Measurements from ENCODE around the gene DYNC1I1.

DYNC1I1 gene

DNA sequence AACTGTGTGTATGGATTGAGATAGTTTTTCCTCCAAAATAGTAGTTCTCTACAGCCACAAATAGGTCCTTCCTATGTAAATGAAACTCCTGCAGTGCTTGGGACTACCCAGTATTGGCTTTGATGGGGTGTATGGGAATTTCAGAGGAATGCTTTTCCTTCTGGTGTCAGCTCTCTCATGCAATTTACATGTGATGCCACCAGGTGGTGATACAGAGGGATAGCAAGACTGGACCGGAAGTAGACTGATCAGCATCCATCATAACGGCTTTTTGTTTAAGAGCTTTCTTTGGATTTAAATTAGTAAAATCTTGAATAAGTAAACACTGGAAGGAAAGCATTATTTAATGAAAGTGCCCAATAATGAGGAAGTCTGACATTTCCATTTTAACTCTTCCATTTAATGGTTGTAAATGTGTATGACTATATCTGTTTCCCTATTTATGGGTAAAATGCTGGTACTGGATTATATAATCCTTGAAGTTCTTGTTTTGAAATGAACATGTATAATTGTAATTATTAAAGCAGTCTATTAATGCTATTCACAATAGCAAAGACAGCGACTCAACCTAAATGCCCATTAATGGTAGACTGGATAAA, 22.7 kb downstream of the DYNC1I1 start:
- DNase-seq, result no peak

- DNase-seq, result no peak
Measured at GRCh38 chr7:95796617-95797016, 24.3 kb downstream of the DYNC1I1 start.

DNA sequence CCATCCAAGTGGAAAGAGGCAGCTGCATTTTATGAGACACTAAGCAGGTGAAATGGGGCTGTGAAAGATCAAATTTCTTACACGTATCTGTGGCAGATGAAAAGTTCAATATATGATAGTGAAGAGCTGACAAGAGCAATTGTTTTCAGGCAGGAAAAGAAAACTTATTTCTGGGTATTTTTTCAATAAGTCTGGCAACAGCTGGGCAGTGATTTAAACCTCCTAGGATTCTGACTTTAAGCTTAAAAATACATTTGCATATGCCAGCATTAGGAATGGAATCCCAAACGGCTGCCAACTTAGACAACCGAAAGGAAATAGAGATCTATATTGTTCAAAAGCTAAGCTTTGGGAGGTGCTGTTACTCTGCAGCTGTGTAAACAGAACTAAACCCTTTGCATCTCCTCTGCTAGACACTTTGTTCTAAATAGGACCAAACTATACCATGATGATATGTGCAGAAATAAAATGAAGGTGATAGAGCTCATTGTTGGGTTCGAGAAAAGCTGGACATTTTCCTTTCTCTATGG, 26.1 kb downstream of the DYNC1I1 start:
- DNase-seq, result no peak

DNA sequence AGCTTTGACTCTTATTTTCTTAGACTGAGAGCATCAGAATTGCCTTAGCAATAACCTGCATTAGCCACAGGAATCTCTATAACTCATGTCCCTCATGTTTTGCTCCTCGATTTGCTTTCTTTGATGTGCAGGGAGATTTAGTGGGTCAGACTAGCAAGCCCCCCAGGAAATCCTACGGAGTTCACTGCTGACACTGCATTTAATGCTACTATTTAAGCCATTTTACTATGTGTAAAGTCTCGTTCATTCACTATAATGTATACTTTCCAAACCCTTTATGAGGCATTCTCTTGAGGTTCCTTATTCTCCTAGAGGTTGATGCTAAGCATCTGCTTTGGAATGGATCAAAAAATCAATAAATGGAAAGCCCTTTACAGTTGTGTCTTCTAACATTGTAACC, 28.4 kb downstream of the DYNC1I1 start:
- DNase-seq, result no peak

DNA sequence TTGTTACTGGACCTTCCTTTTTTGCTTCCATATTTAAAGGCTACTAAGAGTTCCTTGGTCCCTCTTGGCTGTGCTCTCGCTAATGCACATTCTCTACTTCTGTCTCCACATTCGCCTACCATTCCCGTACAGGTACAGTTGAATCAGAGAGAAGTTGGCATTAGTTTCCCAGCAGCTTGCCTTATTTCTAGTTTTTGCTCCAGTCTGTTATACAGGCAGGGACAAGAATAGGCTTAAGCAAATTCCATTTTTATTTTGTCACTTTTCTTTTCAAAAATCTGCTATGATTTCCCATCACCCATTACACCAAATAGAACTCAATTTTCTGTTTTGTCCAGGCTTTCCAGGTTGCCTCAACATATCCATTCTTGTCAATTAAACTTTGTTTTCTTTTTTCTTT, 29.9 kb downstream of the DYNC1I1 start:
- DNase-seq, result no peak

DNA sequence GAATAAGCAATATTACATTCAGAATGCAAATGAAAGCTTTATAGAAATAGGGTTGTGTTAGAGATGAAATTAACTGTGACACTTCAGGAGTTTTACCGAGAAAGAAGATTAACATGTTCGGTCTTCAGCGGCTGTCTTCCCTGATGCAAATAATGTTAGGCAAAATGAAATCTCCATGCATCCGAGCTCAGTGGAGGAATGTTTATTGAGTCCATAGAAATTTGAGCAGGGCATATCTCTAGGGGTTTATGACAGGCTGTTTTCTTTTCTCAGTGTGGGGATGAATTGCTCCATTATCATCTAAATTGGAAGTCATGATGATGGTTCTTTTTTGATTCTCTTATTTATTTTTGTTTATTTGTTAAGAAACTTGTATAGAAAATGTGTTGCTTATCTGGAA, 31.7 kb downstream of the DYNC1I1 start:
- DNase-seq, result no peak

DNA sequence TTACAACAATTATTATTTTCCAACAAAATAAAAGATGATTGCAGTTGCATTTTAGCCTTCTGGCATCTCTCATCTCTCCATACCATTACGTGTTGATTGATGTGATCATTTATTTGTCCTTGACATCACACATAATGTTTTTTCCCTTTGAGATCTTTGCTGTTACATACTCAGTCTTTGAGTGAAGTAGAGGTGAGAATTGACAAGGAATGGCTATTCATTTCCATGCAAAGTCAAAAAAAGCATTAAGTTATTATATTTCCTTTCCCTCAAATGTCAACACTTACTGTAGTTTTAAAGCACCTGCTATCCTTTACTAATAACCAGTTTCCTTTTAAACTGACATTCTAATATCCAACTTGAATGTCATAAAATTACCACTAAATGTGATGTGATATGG, 33.6 kb downstream of the DYNC1I1 start:
- DNase-seq, result no peak

DNA sequence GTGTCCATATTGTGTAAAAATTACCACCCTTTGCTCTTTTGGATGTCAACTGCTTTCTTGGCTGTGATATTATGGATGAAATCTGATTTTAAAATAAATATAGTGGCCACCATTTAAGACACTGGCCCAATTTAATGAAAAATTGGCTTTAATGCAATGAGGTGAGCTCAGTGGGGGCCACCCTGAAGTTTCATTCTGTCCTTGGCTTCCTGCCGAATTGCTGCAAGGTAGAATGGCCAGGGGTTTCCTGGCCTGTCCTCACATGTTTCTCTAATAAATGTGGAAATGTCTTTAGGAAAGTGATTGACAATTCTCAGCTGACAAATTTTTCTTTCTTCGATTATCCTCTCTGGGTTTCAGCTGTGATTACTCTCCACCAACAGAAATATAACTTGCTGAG, 36.0 kb downstream of the DYNC1I1 start:
- no peak for DNase-seq

DNA sequence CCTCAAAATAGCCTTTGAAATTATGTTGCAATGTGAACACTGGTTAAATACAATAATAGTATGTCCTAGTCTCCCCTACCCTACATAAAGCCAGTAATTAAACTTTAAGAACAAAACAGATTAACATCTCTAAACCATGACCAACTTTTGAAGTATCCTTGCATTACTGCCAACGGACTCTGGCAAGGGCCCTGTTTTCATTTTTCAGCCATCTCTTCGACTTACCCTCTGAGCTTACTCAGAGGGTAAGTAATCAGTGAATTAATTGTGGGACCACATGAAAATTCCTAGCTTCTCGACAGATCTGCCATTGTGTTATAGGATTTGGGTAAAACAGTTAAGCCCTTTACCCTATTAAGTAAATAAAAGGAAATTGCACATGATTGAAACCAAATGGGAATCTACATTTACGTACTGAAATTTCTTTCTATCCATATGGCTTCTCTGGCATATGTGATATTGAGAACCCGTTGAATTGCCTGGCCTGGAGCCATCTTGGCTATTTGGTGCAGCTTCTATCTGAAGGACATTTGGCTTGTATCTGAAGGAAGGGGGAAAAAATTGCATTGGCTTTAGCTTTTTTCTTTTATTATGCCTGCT, 39.6 kb downstream of the DYNC1I1 start:
- DNase-seq, result no peak

GRCh38 chr7:95814721-95815120, 42.4 kb downstream of the DYNC1I1 start:
- DNase-seq, result no peak

- DNase-seq, result no peak
Measured at GRCh38 chr7:95817866-95818640, 45.7 kb downstream of the DYNC1I1 start.

DNA sequence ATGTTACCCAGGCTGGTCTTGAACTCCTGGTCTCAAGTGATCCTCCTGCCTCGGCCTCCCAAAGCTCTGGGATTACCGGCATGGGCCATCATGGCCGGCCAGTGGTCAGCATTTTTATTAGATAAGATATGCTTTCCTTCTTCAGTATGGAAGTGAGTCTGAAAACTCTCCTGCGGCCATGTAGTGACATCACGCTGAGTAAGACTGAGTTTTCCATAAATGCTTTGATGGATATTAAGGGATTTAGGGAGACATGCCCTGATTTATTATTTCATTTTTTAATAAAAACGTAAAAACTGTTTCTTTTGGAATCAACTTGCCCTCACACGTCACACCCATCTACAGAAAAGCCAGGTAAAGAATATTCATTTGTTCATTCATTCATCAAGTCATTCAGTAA, 48.4 kb downstream of the DYNC1I1 start:
- DNase-seq, result no peak

GRCh38 chr7:95822717-95823116, 50.4 kb downstream of the DYNC1I1 start:
- DNase-seq, result no peak

DNA sequence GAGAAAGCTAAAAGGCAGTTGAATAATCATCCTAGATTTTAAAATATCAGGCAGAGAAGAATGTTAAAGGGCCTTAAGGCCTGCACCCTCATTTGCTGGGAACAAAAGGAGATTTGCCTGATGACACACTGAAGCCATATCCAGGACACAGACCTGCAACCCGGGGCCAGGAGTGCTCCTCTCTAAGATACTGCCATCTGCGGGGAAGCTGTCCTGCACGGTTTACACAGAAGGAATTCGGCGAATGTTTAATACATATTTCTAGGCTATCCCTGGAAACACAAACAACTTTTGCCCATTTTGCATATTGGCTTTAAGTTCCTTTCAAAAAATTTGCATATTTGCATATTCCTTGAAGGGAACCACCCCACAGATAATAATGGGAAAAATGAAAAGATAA, 52.3 kb downstream of the DYNC1I1 start:
- DNase-seq, result no peak

DNA sequence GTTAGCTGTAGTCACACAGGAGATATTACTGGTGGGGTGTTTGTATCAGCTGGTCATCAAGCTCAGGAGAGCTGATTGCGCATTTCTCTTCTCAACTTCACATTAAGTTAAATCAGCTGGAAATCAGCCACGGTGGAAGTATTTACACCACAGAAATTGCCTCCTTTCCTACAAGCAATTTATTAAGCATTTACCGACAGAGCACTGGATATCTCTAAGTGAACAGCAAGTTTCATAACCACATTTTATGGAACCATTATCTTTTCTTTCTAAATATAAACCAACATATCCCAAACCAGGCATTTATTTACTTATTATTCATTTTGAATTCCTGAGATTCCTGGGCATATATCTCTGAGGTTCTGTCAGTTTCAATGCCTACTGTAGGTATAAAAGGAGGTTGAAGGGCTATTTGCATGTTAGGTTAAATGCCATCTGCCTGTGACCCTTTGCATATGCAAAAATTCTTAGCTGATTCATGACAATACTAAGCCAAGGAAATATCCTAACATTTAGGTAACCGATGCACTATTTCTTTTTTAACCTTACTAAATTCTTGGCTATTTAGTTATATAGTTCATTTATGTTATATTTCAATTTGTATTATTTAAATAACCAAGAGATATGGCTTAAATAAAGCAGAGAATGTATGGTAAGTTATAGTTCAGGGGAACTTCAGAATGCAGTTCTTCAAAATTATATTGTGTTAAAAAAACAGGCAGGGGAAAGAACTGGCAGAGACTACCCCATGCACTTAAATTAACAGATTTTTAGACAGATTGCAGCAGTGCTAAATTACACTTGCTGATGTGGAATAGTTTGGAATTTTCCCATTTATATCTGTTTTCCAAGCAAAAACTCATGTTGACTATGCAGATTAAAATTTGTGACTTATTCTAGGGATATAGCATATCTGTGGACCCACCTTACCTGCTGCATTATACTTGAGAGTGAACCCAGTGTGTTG, 56.8 kb downstream of the DYNC1I1 start:
- DNase-seq, result no peak

GRCh38 chr7:95840953-95841950, 68.9 kb downstream of the DYNC1I1 start:
- DNase-seq, result no peak

- no peak for DNase-seq
Measured at GRCh38 chr7:95843286-95843685, 70.9 kb downstream of the DYNC1I1 start.

GRCh38 chr7:95845007-95845406, 72.7 kb downstream of the DYNC1I1 start:
- DNase-seq, result no peak

- DNase-seq, result no peak
Measured at GRCh38 chr7:95847061-95847460, 74.7 kb downstream of the DYNC1I1 start.

GRCh38 chr7:95859429-95859828, 87.1 kb downstream of the DYNC1I1 start:
- no peak for DNase-seq

- no peak for DNase-seq
Measured at GRCh38 chr7:95861041-95861440, 88.7 kb downstream of the DYNC1I1 start.

- DNase-seq, result no peak
Measured at GRCh38 chr7:95863623-95864022, 91.3 kb downstream of the DYNC1I1 start.

Measured in stimulated activated CD4-positive, alpha-beta T cell treated with anti-CD3 and anti-CD28 coated beads, Interleukin-4, amount 100 ng/mL, for 24 hours (primary cell).